Measurements from ENCODE around the gene ALDH9A1. TPM values are rescaled to one million over a fixed set of nuclear protein-coding genes. Genes with fewer than 3 reads are reported as not detected.

Gene ALDH9A1
- total RNA-seq, 1 donor = 118 TPM

DNA sequence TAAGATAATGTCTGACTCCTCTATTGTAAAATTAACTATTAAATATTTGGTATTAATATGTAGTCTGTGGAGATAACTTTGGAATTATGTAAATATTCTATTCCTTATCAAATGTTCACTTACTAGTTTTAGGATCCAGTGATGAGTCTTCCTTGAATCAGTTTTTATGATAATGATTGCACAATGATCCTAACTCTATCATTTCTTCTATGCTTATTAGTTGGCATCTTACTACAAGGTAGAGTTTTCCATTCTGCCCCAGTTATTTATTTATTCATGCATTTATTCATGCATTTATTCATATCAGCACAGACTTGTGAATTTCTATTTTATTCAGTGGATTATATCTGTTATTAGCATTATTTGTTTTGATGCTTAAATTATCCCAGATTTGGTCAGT is 74.7 kb downstream of the ALDH9A1 start:
- peaks cover 6% of the 10 kb centered on the region for H3K27me3 ChIP-seq (ENCODE audit: insufficient read depth, low read length)
- H4K20me1 ChIP-seq (ENCODE audit: insufficient read depth, low read length) = no peaks in the 10 kb centered on the region
- H3K4me3 ChIP-seq (ENCODE audit: insufficient read depth, low read length) = no peak overlapping the region
- TF ChIP-seq, protein P1, sequence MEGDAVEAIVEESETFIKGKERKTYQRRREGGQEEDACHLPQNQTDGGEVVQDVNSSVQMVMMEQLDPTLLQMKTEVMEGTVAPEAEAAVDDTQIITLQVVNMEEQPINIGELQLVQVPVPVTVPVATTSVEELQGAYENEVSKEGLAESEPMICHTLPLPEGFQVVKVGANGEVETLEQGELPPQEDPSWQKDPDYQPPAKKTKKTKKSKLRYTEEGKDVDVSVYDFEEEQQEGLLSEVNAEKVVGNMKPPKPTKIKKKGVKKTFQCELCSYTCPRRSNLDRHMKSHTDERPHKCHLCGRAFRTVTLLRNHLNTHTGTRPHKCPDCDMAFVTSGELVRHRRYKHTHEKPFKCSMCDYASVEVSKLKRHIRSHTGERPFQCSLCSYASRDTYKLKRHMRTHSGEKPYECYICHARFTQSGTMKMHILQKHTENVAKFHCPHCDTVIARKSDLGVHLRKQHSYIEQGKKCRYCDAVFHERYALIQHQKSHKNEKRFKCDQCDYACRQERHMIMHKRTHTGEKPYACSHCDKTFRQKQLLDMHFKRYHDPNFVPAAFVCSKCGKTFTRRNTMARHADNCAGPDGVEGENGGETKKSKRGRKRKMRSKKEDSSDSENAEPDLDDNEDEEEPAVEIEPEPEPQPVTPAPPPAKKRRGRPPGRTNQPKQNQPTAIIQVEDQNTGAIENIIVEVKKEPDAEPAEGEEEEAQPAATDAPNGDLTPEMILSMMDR (IDR thresholded peaks at IDR 0.05; ENCODE audit: extremely low read depth, low read depth, low read length) = no peak
- H3K4me1 ChIP-seq (ENCODE audit: insufficient read depth, low read length) = no peaks in the 10 kb centered on the region
- H2AFZ ChIP-seq (ENCODE audit: low read length) = no peak overlapping the region
- no peak for DNase-seq (ENCODE audit: insufficient read length, low spot score, missing footprints)
- no peaks in the 10 kb centered on the region for H3K79me2 ChIP-seq (ENCODE audit: insufficient read depth, low read length)
- no peaks in the 10 kb centered on the region for H3K9me3 ChIP-seq (ENCODE audit: low read depth, low read length)
- no peak overlapping the region for H3K4me2 ChIP-seq (ENCODE audit: insufficient read depth, low read length)
- H3K27ac ChIP-seq (ENCODE audit: low read depth, low read length) = no peak overlapping the region
- no peaks in the 10 kb centered on the region for H3K36me3 ChIP-seq (ENCODE audit: insufficient read depth, low read length)

DNA sequence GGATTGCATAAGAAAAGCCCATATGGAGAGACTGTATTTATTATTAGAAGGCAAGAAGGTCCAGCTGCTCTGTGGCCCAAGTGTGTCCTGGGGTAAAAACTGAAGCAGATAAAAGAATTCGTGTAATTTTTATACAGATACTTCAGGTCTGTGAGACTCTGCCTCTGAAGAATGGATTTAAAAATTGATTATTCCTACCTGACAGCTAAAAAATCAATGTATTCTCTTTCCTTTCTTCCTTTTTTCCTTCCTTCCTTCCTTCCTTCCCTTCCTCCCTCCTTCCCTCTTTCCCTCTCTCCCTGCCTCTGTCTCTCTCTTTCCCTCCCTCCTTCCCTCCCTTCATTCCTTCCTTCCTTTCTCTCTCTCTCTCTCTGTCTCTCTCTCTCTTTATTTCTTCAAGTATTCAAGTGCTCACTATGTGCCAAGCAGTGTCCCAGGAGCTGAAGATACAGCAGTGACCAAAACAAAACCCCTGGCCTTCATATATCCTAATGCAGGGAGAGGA is 78.7 kb downstream of the ALDH9A1 start:
- no peak overlapping the region for H3K4me2 ChIP-seq (ENCODE audit: insufficient read depth, low read length)
- peak; percentile 43 for DNase-seq (ENCODE audit: insufficient read length, low spot score, missing footprints)
- no peak overlapping the region for H2AFZ ChIP-seq (ENCODE audit: low read length)
- no peak overlapping the region for H3K27ac ChIP-seq (ENCODE audit: low read depth, low read length)
- peaks cover 11% of the 10 kb centered on the region for H3K27me3 ChIP-seq (ENCODE audit: insufficient read depth, low read length)
- no peak overlapping the region for H3K4me3 ChIP-seq (ENCODE audit: insufficient read depth, low read length)
- H3K4me1 ChIP-seq (ENCODE audit: insufficient read depth, low read length) = no peaks in the 10 kb centered on the region
- no peaks in the 10 kb centered on the region for H4K20me1 ChIP-seq (ENCODE audit: insufficient read depth, low read length)
- no peaks in the 10 kb centered on the region for H3K9me3 ChIP-seq (ENCODE audit: low read depth, low read length)
- H3K79me2 ChIP-seq (ENCODE audit: insufficient read depth, low read length) = no peaks in the 10 kb centered on the region
- TF ChIP-seq, protein P1 (IDR thresholded peaks at IDR 0.05; ENCODE audit: extremely low read depth, low read depth, low read length) = no peak
- H3K36me3 ChIP-seq (ENCODE audit: insufficient read depth, low read length) = no peaks in the 10 kb centered on the region

DNA sequence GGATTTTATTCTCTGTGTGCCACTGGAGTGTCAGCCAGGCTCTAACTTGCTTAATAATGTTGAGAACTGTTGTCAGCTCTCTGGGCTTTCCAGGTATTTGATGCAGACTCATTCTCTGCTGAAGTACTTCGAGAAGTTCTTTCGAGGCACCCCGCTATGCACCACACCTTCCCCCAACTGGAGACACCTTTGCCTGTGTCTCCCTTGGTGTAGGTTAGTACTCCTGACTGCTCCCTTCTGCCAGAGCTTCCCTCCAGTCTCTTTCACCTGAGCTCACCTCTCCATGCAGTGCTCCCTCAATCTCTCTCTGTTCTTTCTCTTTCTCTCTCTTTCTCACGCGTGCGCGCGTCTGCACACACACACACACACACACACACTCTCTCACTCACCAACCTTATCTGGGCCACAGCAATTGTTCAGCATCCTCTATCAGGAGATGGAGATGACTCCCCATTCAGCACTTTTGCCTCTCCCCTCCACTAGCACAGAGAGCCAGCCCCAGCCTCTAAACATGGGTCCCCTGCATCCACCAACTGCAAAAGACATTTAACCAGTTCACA is 81.3 kb downstream of the ALDH9A1 start:
- H3K4me1 ChIP-seq (ENCODE audit: insufficient read depth, low read length) = no peaks in the 10 kb centered on the region
- no peaks in the 10 kb centered on the region for H4K20me1 ChIP-seq (ENCODE audit: insufficient read depth, low read length)
- no peak for DNase-seq (ENCODE audit: insufficient read length, low spot score, missing footprints)
- H3K79me2 ChIP-seq (ENCODE audit: insufficient read depth, low read length) = no peaks in the 10 kb centered on the region
- no peak overlapping the region for H3K4me2 ChIP-seq (ENCODE audit: insufficient read depth, low read length)
- H3K4me3 ChIP-seq (ENCODE audit: insufficient read depth, low read length) = no peak overlapping the region
- no peak overlapping the region for H3K27ac ChIP-seq (ENCODE audit: low read depth, low read length)
- no peaks in the 10 kb centered on the region for H3K36me3 ChIP-seq (ENCODE audit: insufficient read depth, low read length)
- H3K27me3 ChIP-seq (ENCODE audit: insufficient read depth, low read length) = peaks cover 11% of the 10 kb centered on the region
- no peak overlapping the region for H2AFZ ChIP-seq (ENCODE audit: low read length)
- TF ChIP-seq, protein P1 (IDR thresholded peaks at IDR 0.05; ENCODE audit: extremely low read depth, low read depth, low read length) = no peak
- no peaks in the 10 kb centered on the region for H3K9me3 ChIP-seq (ENCODE audit: low read depth, low read length)

DNA sequence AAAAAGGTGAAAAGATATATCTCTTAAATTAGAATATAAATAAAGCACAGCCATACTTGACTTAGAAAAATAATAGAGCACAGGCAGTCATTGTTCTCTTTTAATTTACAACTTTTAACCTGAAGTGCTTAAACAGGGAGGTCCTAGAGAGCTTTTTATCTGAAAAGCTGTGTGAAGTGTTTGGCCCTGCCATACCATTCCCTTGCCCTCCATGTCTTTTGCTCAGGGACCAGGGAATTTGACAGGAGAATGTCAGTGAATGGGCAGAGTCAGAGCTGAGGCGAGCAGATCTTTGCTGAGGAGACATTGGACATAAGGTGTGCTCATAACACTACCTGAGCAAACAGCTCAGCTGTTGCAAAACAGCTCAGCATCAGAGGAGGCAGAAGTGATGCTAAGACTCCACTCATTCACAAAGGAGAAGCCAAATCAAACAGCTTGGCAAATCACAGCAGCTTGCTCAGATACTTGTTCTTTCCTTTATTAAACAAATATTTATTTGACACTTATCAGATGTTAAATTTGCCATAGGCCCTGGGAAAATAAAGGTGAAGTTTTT is 82.2 kb downstream of the ALDH9A1 start:
- DNase-seq (ENCODE audit: insufficient read length, low spot score, missing footprints) = no peak
- Histone ChIP-seq H3K4me3 (ENCODE audit: insufficient read depth, low read length) (no peak overlapping the region), H3K36me3 (ENCODE audit: insufficient read depth, low read length) (no peaks in the 10 kb centered on the region), H3K4me2 (ENCODE audit: insufficient read depth, low read length) (no peak overlapping the region), H3K79me2 (ENCODE audit: insufficient read depth, low read length) (no peaks in the 10 kb centered on the region), H3K9me3 (ENCODE audit: low read depth, low read length) (no peaks in the 10 kb centered on the region), H4K20me1 (ENCODE audit: insufficient read depth, low read length) (no peaks in the 10 kb centered on the region), H3K4me1 (ENCODE audit: insufficient read depth, low read length) (no peaks in the 10 kb centered on the region), H2AFZ (ENCODE audit: low read length) (no peak overlapping the region), H3K27me3 (ENCODE audit: insufficient read depth, low read length) (peaks cover 11% of the 10 kb centered on the region), H3K27ac (ENCODE audit: low read depth, low read length) (no peak overlapping the region)
- TF ChIP-seq, protein P1 (IDR thresholded peaks at IDR 0.05; ENCODE audit: extremely low read depth, low read depth, low read length) = no peak

Other genes starting within 250 kb of the ALDH9A1 start
- not detected in 2 replicates for gene LRRC52, start 154.6 kb downstream of the ALDH9A1 start, total RNA-seq
- gene MGST3, start 67.3 kb downstream of the ALDH9A1 start, total RNA-seq = 128 and 207 TPM in 2 replicates
- 86.0 and 87.6 TPM in 2 replicates for gene TMCO1, start 70.3 kb upstream of the ALDH9A1 start, total RNA-seq
- 63.9 and 74.2 TPM in 2 replicates for gene UCK2, start 129.1 kb upstream of the ALDH9A1 start, total RNA-seq